NCI-H1105 (cell line): Measurements from ENCODE around the gene PPFIBP1.

ENCODE experiments used
- DNase-seq: peaks from one replicate; lab custom pipeline; 2025; lab: John Stamatoyannopoulos, UW

Gene PPFIBP1

GRCh38 chr12:27667540-27667939, 143.5 kb downstream of the PPFIBP1 start:
- DNase-seq: no peak

DNA sequence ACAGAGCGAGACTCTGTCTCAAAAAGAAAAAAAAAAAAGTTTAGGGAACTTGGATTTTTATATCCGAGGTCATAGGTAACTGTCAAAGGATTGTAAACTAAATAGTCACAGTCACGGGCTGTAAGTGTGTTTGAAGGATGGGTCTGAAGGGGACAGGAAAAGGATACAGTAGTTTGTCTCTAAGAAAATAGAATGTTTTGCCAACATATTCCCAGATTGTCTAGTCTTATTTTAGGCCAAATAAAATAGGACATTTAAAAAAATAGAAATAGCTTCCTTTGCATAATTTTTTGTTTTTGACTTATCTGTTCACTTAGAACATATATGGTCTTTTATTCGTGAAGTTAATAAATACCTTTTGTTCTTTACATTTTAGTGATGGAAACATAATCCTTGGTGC, 148.0 kb downstream of the PPFIBP1 start:
- no peak for DNase-seq

DNA sequence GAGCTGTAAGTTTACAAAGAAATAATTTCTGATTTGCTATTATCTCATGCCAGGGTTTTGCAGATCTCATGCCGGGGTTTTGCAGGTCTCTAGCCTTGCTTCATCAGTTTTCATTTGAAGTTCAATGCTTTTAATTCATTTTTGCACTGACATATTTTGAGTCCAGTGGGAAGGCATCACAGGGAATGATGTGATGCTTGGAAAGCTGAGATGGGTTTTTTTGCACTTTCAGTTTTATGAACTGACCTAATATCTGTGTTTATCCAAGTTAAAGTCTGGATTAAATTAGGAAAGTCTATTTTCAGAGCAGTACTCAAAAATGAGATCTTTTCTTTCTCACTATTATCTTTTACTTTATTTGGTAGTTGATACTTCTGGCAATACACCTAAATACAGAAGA, 148.6 kb downstream of the PPFIBP1 start:
- DNase-seq: no peak

DNA sequence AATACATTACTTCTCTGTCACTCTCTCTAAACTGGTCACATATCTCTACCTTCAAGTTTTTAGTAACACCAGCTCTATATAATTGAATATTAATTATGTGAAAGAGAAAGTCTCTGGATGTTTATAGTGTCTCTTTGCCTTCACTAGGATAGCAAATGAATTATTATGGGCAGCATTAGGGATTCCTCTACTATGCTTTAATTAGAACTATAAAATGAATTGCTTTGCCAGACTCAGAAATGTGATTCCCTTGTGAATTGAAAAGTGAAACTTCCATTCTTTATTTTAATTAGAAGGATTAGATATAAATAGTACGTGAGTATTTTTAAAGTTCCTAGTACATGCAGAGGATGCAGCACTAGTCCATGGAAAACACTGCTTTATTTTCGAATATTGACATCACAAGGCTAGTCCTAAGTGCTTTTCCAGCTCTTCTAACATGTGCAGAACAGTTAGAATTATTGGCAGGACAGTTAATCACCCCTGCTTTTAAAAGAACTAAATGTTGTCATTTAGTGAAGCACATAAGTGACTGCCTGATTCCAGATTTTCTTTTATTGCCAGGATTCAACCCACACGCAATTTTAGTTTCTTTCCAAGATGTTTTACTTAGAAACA, 149.2 kb downstream of the PPFIBP1 start:
- DNase-seq: no peak

GRCh38 chr12:27674989-27675388, 151.0 kb downstream of the PPFIBP1 start:
- DNase-seq: no peak

GRCh38 chr12:27680619-27681018, 156.6 kb downstream of the PPFIBP1 start:
- no peak for DNase-seq

DNA sequence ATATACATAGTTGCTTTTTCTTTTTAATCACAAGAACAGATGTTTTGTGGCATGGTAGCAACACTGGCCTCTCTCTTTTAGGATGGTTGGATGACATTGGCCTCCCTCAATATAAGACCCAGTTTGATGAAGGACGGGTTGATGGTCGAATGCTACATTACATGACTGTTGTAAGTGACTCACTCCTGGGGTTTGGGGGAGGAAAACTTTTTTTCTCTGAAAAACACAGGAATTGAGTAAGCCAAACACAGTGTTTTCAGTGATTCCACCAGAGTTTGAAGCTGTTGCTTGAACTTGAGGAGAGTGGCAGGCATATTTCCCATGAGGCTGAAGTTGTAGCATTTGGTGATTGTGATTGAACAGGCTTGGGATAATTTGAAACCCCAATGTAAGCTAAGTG, 158.5 kb downstream of the PPFIBP1 start:
- DNase-seq: no peak

- no peak for DNase-seq
Observed at GRCh38 chr12:27685274-27685673, 161.3 kb downstream of the PPFIBP1 start.

GRCh38 chr12:27686147-27686546, 162.1 kb downstream of the PPFIBP1 start:
- no peak for DNase-seq

- DNase-seq: no peak
Observed at GRCh38 chr12:27688671-27689070, 164.7 kb downstream of the PPFIBP1 start.

DNA sequence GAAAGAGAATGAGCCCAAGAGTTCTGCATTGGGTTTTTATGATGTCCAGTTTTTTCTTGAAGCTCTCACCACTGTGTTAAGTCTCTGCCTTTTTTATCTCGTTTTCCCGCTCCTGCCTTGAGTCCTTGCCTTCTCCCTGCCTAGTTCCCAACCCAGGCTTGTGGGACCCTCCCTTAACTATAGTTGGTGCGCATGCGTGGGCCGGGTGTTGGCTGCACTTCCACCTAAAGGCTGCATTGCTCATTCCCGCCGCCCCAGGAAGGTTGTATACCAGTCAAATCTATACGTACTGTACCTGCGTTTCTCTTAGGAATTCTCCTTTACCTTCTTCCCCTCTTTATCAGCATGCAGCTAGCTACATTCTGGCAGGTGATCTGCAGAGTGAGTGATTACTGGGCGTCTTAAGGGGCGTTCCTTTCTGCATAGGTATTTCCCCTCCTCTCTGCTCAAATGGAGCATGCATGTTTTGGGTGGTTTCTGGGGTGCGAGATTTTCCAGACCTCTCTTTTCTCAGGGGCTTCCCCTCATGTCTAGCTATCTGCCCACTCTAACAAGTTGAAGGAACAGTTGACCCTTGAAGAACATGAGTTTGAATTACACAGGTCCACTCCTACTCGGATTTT, 165.7 kb downstream of the PPFIBP1 start:
- no peak for DNase-seq

- DNase-seq: no peak
Observed at GRCh38 chr12:27693403-27693802, 169.4 kb downstream of the PPFIBP1 start.

GRCh38 chr12:27695556-27696292, 171.7 kb downstream of the PPFIBP1 start:
- no peak for DNase-seq

- DNase-seq: no peak
Observed at GRCh38 chr12:27696293-27696652, 172.3 kb downstream of the PPFIBP1 start, which contains the start of gene REP15. Gene REP15 (plus strand): TSS chr12:27696447. CDS start chr12:27696563, 116 bp downstream.

- no peak for DNase-seq
Observed at GRCh38 chr12:27696864-27697564, 173.0 kb downstream of the PPFIBP1 start.

DNA sequence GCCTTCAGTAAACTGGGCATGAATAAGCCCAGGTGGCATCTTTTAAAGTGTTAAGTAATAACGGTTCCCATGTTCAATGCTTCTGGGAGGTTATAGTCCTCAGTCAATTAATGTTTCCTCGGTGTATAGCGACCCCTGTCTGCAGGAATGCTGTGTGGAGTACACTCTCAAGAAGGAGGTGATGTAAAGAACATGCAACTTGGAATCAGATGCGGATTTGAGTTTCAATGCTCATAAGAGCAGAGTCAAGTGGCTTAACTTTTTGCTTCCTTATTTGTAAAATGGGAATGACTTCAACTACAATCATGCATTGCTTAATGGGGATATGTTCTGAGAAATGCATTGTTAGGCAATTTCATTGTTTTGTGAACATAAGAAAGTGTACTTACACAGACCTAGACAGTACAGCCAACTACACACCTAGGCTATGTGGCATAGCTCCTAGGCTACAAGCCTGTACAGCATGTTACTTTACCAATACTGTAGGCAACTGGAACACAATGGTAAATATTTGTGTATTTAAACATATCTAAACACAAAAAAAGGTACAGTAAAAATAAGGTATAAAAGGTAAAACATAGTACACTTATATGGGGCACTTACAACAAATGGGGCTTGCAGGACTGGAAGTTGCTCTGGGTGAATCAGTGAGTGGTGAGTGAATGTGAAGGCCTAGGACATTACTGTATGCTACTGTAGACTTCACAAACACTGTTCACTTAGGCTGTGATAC, 179.9 kb downstream of the PPFIBP1 start:
- peak; percentile 30 for DNase-seq

- no peak for DNase-seq
Observed at GRCh38 chr12:27705263-27705662, 181.3 kb downstream of the PPFIBP1 start.

DNA sequence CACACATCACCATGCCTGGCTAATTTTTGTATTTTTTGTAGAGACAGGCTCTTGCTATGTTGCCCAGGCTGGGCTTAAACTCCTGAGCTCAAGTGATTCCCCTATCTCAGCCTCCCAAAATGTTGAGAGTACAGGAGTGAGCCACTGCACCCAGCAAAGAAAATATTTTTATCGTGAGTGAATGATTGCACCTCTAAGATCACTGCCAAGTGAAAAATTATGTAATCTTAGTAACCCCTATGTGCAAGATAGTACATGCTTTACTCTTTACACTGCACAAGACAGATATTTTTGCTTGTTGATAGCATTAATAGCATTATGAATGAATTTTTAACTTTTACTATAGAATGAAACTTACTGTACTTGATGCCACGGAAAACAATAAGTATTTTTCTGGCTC, 183.2 kb downstream of the PPFIBP1 start:
- no peak for DNase-seq

GRCh38 chr12:27709212-27709931, 185.4 kb downstream of the PPFIBP1 start:
- no peak for DNase-seq

DNA sequence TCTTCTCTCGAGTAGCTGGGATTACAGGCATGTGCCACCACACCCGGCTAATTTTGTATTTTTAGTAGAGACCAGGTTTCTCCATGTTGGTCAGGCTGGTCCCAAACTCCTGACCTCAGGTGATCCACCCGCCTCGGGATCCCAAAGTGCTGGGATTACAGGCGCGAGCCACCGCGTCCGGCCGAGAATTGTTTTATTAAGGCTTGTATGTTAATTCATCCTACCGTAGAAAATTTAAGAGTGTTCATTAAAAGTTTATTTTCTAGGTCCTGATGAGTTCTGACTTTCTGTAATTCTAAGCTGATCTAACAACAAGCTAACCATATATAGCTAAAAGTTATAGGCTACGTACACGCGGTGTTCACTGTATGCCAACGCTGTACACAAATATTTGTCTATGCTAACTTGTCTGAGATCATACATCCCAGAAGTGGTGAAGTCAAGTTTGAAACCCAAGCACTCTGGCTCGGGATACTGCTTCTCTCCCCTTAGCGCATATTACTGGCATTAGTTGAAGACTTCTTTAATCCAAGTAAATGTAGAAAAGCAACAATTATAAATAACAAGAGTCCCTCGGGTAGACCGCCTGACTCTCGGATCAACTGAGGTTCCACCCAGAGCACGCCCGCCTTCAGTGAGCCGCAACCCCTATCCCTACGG, 186.1 kb downstream of the PPFIBP1 start:
- peak; percentile 19 for DNase-seq
